CD4-positive, alpha-beta T cell (primary cell): ENCODE data around the gene BHLHE23. TPM values are rescaled to one million over a fixed set of nuclear protein-coding genes. Genes with fewer than 3 reads are reported as not detected.

Experiments
- ATAC-seq: fragments of 200-7000 bp; cut with Tn5 transposase; one replicate; pipeline ENCODE4 v1.10.0; 2022; ENCODE audit warnings: mild to moderate bottlenecking; ENCODE audit not compliant: poor library complexity
- CTCF ChIA-PET: fragments of 350-600 bp; sonication (Branson Sonifier 250); formaldehyde crosslinking; loops from one replicate; lab custom pipeline; 2021; ENCODE audit warnings: antibody characterized with exemption, inconsistent platforms; lab: Charles Lee
- POLR2A ChIA-PET: fragments of 350-600 bp; sonication (Branson Sonifier 250); formaldehyde crosslinking; loops from one replicate; lab custom pipeline; 2021; ENCODE audit warnings: antibody characterized with exemption, inconsistent platforms; lab: Charles Lee
- DNase-seq, 14 experiments: peaks; one replicate each; pipeline ENCODE4 v3.0.0-alpha.2; 2013 to 2020; ENCODE audit warnings: mixed read lengths in 2 of 14
- H3K27ac ChIP-seq, 2 donors: one replicate each; pipeline versions ENCODE4 v1.5.1 to v1.7.0; 2013; ENCODE audit warnings: low read length in 2 of 2, low read depth in 1 of 2, mild to moderate bottlenecking in 1 of 2
- H3K27me3 ChIP-seq, 2 experiments: 1 replicate in 1 of 2; 2 replicates in 1 of 2; pipeline versions ENCODE4 v1.6.1 to v1.7.0; 2013; ENCODE audit warnings: low read length in 2 of 2, control low read depth in 1 of 2, mild to moderate bottlenecking in 1 of 2, moderate library complexity in 1 of 2; ENCODE audit not compliant: insufficient read depth in 2 of 2, control insufficient read depth in 1 of 2
- H3K36me3 ChIP-seq: one replicate; pipeline ENCODE4 v1.6.1; 2013; ENCODE audit warnings: low read length, control low read depth; ENCODE audit not compliant: insufficient read depth
- H3K4me1 ChIP-seq: one replicate; pipeline ENCODE4 v1.6.1; 2013; ENCODE audit warnings: low read length, control low read depth; ENCODE audit not compliant: insufficient read depth
- H3K4me3 ChIP-seq: one replicate; pipeline ENCODE4 v1.5.1; 2013; ENCODE audit warnings: mild to moderate bottlenecking, low read length, moderate library complexity
- H3K9me3 ChIP-seq, 2 experiments: 1 replicate in 1 of 2; 2 replicates in 1 of 2; pipeline versions ENCODE4 v1.6.1 to v1.7.0; 2013; ENCODE audit warnings: low read length in 2 of 2, mild to moderate bottlenecking in 2 of 2, control low read depth in 1 of 2, moderate library complexity in 1 of 2; ENCODE audit not compliant: control insufficient read depth in 1 of 2, insufficient read depth in 1 of 2
- H3K27ac Mint-ChIP-seq: one replicate; pipeline ENCODE4 v1.8.0; 2020; ENCODE audit warnings: mixed read lengths
- H3K27me3 Mint-ChIP-seq: one replicate; pipeline ENCODE4 v1.8.0; 2021; ENCODE audit warnings: mixed read lengths
- H3K36me3 Mint-ChIP-seq: one replicate; pipeline ENCODE4 v1.8.0; 2021; ENCODE audit warnings: low read depth, mixed read lengths
- H3K4me1 Mint-ChIP-seq: one replicate; pipeline ENCODE4 v1.8.0; 2021; ENCODE audit warnings: low read depth, mixed read lengths
- H3K4me3 Mint-ChIP-seq: one replicate; pipeline ENCODE4 v1.8.0; 2020; ENCODE audit warnings: mild to moderate bottlenecking, mixed read lengths
- H3K9me3 Mint-ChIP-seq: one replicate; pipeline ENCODE4 v1.8.0; 2020; ENCODE audit warnings: mixed read lengths
- intact Hi-C, 2 experiments: fragments of 100-400 bp; cut with DNase I in 1 of 2; cut with micrococcal nuclease in 1 of 2; formaldehyde crosslinking; loops; one replicate each; pipeline versions ENCODE4 v1.15.1 to v1.9.0; 2023 to 2025; cut with DNase I, micrococcal nuclease
- total RNA-seq, 174 experiments: library from RNA in 2 of 174; stranded (reverse) in 2 of 174; gene quantifications; one replicate each; pipeline ENCODE4 v1.2.3 and lab custom pipeline; 2021 to 2026
- TF ChIP-seq, protein P1 (sequence below): fragments of 200-600 bp; IDR thresholded peaks from one replicate; pipeline ENCODE4 v1.8.0; 2022; ENCODE audit warnings: antibody characterized with exemption, mild to moderate bottlenecking

BHLHE23 gene
- total RNA-seq, 2 experiments from 2014 or later, result not detected

DNA sequence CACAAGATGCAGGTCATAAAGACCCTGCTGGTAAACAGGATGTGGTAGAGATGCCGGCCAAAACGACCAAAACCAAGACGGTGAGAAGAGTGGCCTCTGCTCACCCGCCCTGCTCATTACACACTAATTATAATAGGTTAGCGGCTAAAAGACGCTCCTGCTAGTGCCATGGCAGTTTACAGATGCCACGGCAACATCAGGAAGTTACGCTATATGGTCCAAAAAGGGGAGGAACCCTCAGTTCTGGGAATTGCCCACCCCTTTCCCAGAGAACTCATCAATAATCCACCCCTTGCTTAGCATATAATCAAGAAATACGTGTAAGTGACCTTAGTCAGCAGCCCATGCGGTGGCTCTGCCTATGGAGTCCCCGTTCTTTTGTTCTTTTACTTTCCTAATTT is 17.6 kb downstream of the BHLHE23 start:
- ChIA-PET CTCF (no interaction called here), POLR2A (no interaction called here)
- Mint-ChIP-seq H3K27me3 (peaks cover 21% of the 10 kb centered on the region), H3K27ac (no peak overlapping the region), H3K9me3 (no peaks in the 10 kb centered on the region), H3K36me3 (no peaks in the 10 kb centered on the region), H3K4me1 (no peaks in the 10 kb centered on the region), H3K4me3 (peak overlapping the region; percentile 62)
- intact Hi-C loops, result no loop called here
- Histone ChIP-seq H3K36me3 (no peaks in the 10 kb centered on the region), H3K4me3 (peak overlapping the region; percentile 45), H3K27me3 (peaks cover 0 to 6% of the 10 kb centered on the region in 2 experiments), H3K9me3 (no peaks in the 10 kb centered on the region), H3K27ac (no peak overlapping the region), H3K4me1 (peaks cover 6% of the 10 kb centered on the region)
- no peak for ATAC-seq
- TF ChIP-seq, protein P1, sequence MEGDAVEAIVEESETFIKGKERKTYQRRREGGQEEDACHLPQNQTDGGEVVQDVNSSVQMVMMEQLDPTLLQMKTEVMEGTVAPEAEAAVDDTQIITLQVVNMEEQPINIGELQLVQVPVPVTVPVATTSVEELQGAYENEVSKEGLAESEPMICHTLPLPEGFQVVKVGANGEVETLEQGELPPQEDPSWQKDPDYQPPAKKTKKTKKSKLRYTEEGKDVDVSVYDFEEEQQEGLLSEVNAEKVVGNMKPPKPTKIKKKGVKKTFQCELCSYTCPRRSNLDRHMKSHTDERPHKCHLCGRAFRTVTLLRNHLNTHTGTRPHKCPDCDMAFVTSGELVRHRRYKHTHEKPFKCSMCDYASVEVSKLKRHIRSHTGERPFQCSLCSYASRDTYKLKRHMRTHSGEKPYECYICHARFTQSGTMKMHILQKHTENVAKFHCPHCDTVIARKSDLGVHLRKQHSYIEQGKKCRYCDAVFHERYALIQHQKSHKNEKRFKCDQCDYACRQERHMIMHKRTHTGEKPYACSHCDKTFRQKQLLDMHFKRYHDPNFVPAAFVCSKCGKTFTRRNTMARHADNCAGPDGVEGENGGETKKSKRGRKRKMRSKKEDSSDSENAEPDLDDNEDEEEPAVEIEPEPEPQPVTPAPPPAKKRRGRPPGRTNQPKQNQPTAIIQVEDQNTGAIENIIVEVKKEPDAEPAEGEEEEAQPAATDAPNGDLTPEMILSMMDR, result no peak
- peak in 1 of 14 experiments; percentile 23 for DNase-seq

DNA sequence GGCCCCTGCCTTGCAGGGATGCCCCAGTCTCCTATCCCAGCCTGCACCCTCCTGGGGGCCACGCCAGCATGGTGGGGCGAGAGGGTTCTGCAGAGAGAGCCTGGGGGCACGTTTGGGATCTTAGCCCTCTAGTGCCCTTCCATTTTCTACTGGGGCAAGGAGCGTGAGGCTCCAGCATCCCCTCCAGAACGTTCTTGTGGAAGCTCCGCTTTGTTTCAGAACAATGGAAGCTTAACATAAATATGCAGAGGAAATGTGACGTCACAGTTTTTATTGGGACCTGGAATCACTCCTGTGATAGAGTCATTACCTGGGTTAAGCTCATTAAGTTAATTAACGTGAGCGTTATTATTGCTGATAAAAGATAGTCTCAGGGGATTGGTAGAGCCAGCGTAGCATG is 19.6 kb downstream of the BHLHE23 start:
- Mint-ChIP-seq H3K4me1 (peaks cover 5% of the 10 kb centered on the region), H3K27ac (no peak overlapping the region), H3K36me3 (no peaks in the 10 kb centered on the region), H3K27me3 (peaks cover 24% of the 10 kb centered on the region), H3K9me3 (no peaks in the 10 kb centered on the region), H3K4me3 (no peak overlapping the region)
- Histone ChIP-seq H3K36me3 (no peaks in the 10 kb centered on the region), H3K4me1 (peaks cover 14% of the 10 kb centered on the region), H3K27me3 (peaks cover 0 to 6% of the 10 kb centered on the region in 2 experiments), H3K4me3 (no peak overlapping the region), H3K27ac (no peak overlapping the region), H3K9me3 (no peaks in the 10 kb centered on the region)
- intact Hi-C loops, result no loop called here
- ATAC-seq, result no peak
- POLR2A ChIA-PET, result no interaction called here
- no peak for DNase-seq
- CTCF ChIA-PET, result interaction anchor here (2.1 kb wide), 1 partner anchor 15 kb away, joined by 6 read pairs; no protein-coding TSS in a partner anchor
- TF ChIP-seq, protein P1, result no peak

DNA sequence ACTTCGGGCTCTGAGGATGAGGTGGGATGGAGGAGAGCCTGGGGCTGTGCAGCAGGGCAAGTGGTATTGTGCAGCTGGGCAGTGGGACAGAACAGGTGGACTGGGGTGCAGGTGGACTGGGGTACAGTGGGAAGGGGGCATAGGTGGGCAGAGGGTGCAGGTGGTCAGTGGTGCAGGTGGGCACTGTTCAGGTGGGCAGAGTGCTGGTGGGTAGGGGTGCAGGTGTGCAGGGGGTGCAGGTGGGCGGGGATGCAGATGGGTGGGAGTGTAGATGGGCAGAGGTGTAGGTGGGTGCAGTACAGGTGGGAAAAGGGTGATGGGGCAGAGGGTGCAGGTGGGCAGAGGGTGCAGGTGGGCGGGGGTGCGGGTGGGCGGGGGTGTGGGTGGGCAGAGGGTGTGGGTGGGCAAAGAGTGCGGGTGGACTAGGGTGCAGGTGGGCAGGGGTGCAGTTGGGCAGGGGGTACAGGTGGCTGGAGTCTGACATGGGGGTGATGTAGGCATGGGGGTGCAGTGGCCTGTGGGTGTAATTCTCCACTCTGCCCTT is 20.4 kb downstream of the BHLHE23 start:
- Mint-ChIP-seq H3K4me1 (peaks cover 8% of the 10 kb centered on the region), H3K9me3 (no peaks in the 10 kb centered on the region)
- CTCF ChIA-PET, result interaction anchor here (2.5 kb wide), 1 partner anchor 14 kb away, joined by 9 read pairs; no protein-coding TSS in a partner anchor

More for the DNA sequence above, 20.4 kb downstream of the BHLHE23 start:
- DNase-seq, result no peak
- no peaks in the 10 kb centered on the region for H3K36me3 ChIP-seq
- no peak overlapping the region for H3K27ac ChIP-seq
- H3K4me1 ChIP-seq, result peaks cover 22% of the 10 kb centered on the region
- no peaks in the 10 kb centered on the region for H3K9me3 ChIP-seq
- no peak for ATAC-seq
- H3K4me3 ChIP-seq, result no peak overlapping the region
- Mint-ChIP-seq H3K27ac (no peak overlapping the region), H3K36me3 (no peaks in the 10 kb centered on the region), H3K27me3 (peaks cover 25% of the 10 kb centered on the region), H3K4me3 (no peak overlapping the region)
- POLR2A ChIA-PET, result no interaction called here
- H3K27me3 ChIP-seq, result peaks cover 0 to 13% of the 10 kb centered on the region in 2 experiments
- TF ChIP-seq, protein P1, result no peak
- intact Hi-C loops, result no loop called here
